Measurements from ENCODE around the gene TRPM6. TPM values are rescaled to one million over a fixed set of nuclear protein-coding genes. Genes with fewer than 3 reads are reported as not detected.

Gene TRPM6
- total RNA-seq, 1 donor from 2014 or later, result 0.21 TPM

GRCh38 chr9:74736646-74737045, 151.1 kb downstream of the TRPM6 start:
- H3K36me3 ChIP-seq (ENCODE audit: control insufficient read depth, insufficient read depth, low read length), result no peaks in the 10 kb centered on the region
- no peak for TF ChIP-seq CTCF (IDR thresholded peaks at IDR 0.05; ENCODE audit: insufficient read depth, low read length, poor library complexity, severe bottlenecking)
- no peaks in the 10 kb centered on the region for H3K27me3 ChIP-seq (ENCODE audit: control insufficient read depth, insufficient read depth, low read length)
- DNase-seq (ENCODE audit: low read depth), result no peak
- H3K4me3 ChIP-seq (ENCODE audit: low read depth, low read length), result no peak overlapping the region

- H3K36me3 ChIP-seq (ENCODE audit: control insufficient read depth, insufficient read depth, low read length), result no peaks in the 10 kb centered on the region
- no peak overlapping the region for H3K4me3 ChIP-seq (ENCODE audit: low read depth, low read length)
- TF ChIP-seq CTCF (IDR thresholded peaks at IDR 0.05; ENCODE audit: insufficient read depth, low read length, poor library complexity, severe bottlenecking), result no peak
- H3K27me3 ChIP-seq (ENCODE audit: control insufficient read depth, insufficient read depth, low read length), result no peaks in the 10 kb centered on the region
- DNase-seq (ENCODE audit: low read depth), result no peak
These were observed 152.0 kb downstream of the TRPM6 start for GRCh38 chr9:74735761-74736160.

GRCh38 chr9:74729136-74729695, 158.5 kb downstream of the TRPM6 start:
- no peaks in the 10 kb centered on the region for H3K27me3 ChIP-seq (ENCODE audit: control insufficient read depth, insufficient read depth, low read length)
- no peak for DNase-seq (ENCODE audit: low read depth)
- no peaks in the 10 kb centered on the region for H3K36me3 ChIP-seq (ENCODE audit: control insufficient read depth, insufficient read depth, low read length)
- no peak for TF ChIP-seq CTCF (IDR thresholded peaks at IDR 0.05; ENCODE audit: insufficient read depth, low read length, poor library complexity, severe bottlenecking)
- no peak overlapping the region for H3K4me3 ChIP-seq (ENCODE audit: low read depth, low read length)

- Histone ChIP-seq H3K36me3 (ENCODE audit: control insufficient read depth, insufficient read depth, low read length) (no peaks in the 10 kb centered on the region), H3K4me3 (ENCODE audit: low read depth, low read length) (no peak overlapping the region), H3K27me3 (ENCODE audit: control insufficient read depth, insufficient read depth, low read length) (no peaks in the 10 kb centered on the region)
- TF ChIP-seq CTCF (IDR thresholded peaks at IDR 0.05; ENCODE audit: insufficient read depth, low read length, poor library complexity, severe bottlenecking), result no peak
- no peak for DNase-seq (ENCODE audit: low read depth)
These were observed 159.5 kb downstream of the TRPM6 start for GRCh38 chr9:74728176-74728575.

GRCh38 chr9:74726581-74726980, 161.1 kb downstream of the TRPM6 start:
- H3K36me3 ChIP-seq (ENCODE audit: control insufficient read depth, insufficient read depth, low read length), result no peaks in the 10 kb centered on the region
- H3K4me3 ChIP-seq (ENCODE audit: low read depth, low read length), result no peak overlapping the region
- no peaks in the 10 kb centered on the region for H3K27me3 ChIP-seq (ENCODE audit: control insufficient read depth, insufficient read depth, low read length)
- DNase-seq (ENCODE audit: low read depth), result no peak
- no peak for TF ChIP-seq CTCF (IDR thresholded peaks at IDR 0.05; ENCODE audit: insufficient read depth, low read length, poor library complexity, severe bottlenecking)

GRCh38 chr9:74724317-74724716, 163.4 kb downstream of the TRPM6 start:
- TF ChIP-seq CTCF (IDR thresholded peaks at IDR 0.05; ENCODE audit: insufficient read depth, low read length, poor library complexity, severe bottlenecking), result no peak
- Histone ChIP-seq H3K4me3 (ENCODE audit: low read depth, low read length) (no peak overlapping the region), H3K27me3 (ENCODE audit: control insufficient read depth, insufficient read depth, low read length) (no peaks in the 10 kb centered on the region), H3K36me3 (ENCODE audit: control insufficient read depth, insufficient read depth, low read length) (no peaks in the 10 kb centered on the region)
- no peak for DNase-seq (ENCODE audit: low read depth)
